ENCODE data around the gene ARL6IP4.
"Not testable (repeated sequence)": the region's sequence is repeated elsewhere in the genome, so short reads cannot be mapped to it uniquely, and the experiment has no call there.

Gene ARL6IP4

GRCh38 chr12:123010681-123011080 is 30.2 kb downstream of the ARL6IP4 start:
- DNase-seq (ENCODE audit: low spot score), result no peak

- DNase-seq (ENCODE audit: low spot score), result no peak
These were observed 31.2 kb downstream of the ARL6IP4 start for GRCh38 chr12:123011701-123012100.

GRCh38 chr12:123013185-123014095 is 33.0 kb downstream of the ARL6IP4 start:
- no peak for DNase-seq (ENCODE audit: low spot score)

- DNase-seq (ENCODE audit: low spot score), result not testable (repeated sequence)
These were observed 34.0 kb downstream of the ARL6IP4 start for GRCh38 chr12:123014473-123014872.

- no peak for DNase-seq (ENCODE audit: low spot score)
These were observed 37.3 kb downstream of the ARL6IP4 start for GRCh38 chr12:123017753-123018152.

GRCh38 chr12:123019841-123020138 is 39.3 kb downstream of the ARL6IP4 start:
- no peak for DNase-seq (ENCODE audit: low spot score)

- DNase-seq (ENCODE audit: low spot score), result no peak
These were observed 41.5 kb downstream of the ARL6IP4 start for GRCh38 chr12:123021688-123022604.

- no peak for DNase-seq (ENCODE audit: low spot score)
These were observed 42.4 kb downstream of the ARL6IP4 start for GRCh38 chr12:123022846-123023245.

- DNase-seq (ENCODE audit: low spot score), result no peak
These were observed 44.4 kb downstream of the ARL6IP4 start for GRCh38 chr12:123024819-123025391.

GRCh38 chr12:123026094-123026853 is 45.8 kb downstream of the ARL6IP4 start:
- no peak for DNase-seq (ENCODE audit: low spot score)

GRCh38 chr12:123027726-123028445 is 47.4 kb downstream of the ARL6IP4 start:
- no peak for DNase-seq (ENCODE audit: low spot score)

GRCh38 chr12:123028475-123028874 is 48.0 kb downstream of the ARL6IP4 start:
- DNase-seq (ENCODE audit: low spot score), result no peak

GRCh38 chr12:123029550-123029949 is 49.1 kb downstream of the ARL6IP4 start:
- no peak for DNase-seq (ENCODE audit: low spot score)

- DNase-seq (ENCODE audit: low spot score), result no peak
These were observed 50.2 kb downstream of the ARL6IP4 start for GRCh38 chr12:123030686-123031085.

- no peak for DNase-seq (ENCODE audit: low spot score)
These were observed 50.8 kb downstream of the ARL6IP4 start for GRCh38 chr12:123031171-123031845.

Data from LoVo (cell line).